T-helper 1 cell treated with Interleukin-12 subunit alpha and Interleukin-12 subunit beta and Interleukin-4 antibody, amounts not matched to agents 30 ng/mL and 1 ng/mL, for 36 hours (primary cell): ENCODE data around the gene ABCC11. TPM values are rescaled to one million over a fixed set of nuclear protein-coding genes. Genes with fewer than 3 reads are reported as not detected.
"Not testable (repeated sequence)": the region's sequence is repeated elsewhere in the genome, so short reads cannot be mapped to it uniquely, and the experiment has no call there.

Experiments used
- intact Hi-C: fragments of 100-400 bp; cut with micrococcal nuclease; formaldehyde crosslinking; loops from one replicate; pipeline ENCODE4 v1.15.1; 2024
- total RNA-seq: library from RNA; stranded (reverse); gene quantifications from 2 replicates; pipeline ENCODE4 v1.2.3, GENCODE V29; 2022

ABCC11 gene
- total RNA-seq, 1 donor from 2014 or later = not detected

DNA sequence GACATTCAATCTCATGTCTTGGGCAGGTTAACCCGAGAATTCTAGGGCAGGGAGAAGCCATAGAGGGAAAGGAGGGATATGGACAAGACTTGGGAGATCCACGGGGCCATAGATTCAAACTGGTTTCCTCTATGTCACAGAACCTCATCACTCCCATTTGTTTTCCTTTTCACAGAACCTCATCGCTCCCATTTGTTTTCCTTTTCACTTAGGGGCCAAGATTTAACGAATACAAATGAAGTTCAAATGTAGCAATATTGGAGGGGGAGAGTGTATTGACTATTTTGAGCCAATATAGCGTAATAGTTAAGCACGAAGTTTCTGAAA lies 42.6 kb downstream of the ABCC11 start:
- intact Hi-C loops = loop anchor here (10.0 kb wide), 1 partner anchor 60 kb away; no protein-coding TSS in a partner anchor

DNA sequence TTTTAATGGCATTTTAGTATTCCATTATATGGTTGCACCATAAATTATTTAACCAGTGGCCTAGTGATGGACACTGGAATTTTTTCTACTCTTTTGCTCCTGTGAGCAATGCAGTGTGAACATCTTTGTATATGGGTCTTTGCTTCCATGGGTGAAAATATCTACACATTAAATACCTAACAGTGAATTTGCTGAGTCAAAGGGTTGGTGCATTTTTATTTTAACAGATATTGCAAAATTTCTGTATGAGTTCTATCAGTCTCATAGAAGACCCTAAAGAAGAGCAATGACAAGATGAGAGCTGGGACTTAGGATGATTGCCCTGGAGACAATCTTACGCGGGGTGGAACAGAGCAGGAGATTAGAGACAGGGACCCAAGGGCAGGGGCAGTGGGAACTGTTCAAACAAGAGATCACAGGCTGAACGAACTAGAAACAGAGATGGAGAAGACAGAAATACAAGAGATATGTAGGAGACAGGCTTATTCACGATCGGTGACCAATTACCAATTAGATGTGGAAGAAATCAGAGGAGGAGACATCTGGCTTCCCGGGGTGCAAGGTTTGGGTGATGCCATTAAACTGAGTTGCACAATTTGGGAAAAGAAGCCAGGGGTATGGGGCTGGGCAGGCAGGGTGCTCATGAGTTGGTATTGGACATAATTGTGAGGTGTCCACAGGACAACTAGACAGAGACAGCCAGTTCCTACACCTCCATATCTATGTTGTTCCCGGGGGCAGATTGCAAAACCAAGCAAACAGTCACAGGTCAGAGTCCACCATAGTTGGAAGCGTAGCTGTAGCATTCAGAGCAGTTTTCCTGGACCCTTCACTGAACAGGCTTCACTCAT lies 43.1 kb downstream of the ABCC11 start:
- intact Hi-C loops = loop anchor here (10.0 kb wide), 1 partner anchor 61 kb away; no protein-coding TSS in a partner anchor

DNA sequence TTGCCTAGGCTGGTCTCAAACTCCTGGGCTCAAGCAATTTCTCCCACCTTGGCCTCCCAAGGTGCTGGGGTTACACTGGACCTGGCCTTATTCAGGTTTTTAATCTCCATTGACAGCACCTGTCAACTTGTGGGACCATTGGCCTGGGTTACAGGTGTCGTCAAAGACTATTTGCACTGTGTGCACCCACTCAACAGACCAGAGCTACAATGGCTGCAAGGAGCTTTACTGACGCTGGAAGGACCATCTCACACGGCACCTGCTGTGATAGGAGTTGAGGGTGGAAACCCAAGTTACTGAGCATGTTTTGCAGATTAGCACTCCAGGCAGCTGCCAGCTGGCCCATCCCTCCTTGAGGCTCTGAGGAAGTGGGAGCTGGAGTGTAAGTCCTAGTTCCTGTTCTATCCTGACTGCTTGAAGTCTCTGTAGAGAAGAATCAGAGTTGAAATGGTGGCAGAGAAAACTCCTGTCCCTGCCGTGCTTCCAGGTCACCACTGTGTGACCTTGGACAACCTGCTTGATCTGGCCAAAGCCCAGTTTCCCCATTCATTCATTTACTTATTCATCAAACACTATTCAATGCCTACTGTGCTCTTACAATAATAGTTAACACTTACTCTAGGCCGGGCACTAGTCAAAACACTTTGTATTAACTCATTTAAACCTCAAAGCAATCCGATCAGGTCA lies 45.7 kb downstream of the ABCC11 start:
- intact Hi-C loops = loop anchor here (10.0 kb wide), 1 partner anchor 63 kb away; no protein-coding TSS in a partner anchor

DNA sequence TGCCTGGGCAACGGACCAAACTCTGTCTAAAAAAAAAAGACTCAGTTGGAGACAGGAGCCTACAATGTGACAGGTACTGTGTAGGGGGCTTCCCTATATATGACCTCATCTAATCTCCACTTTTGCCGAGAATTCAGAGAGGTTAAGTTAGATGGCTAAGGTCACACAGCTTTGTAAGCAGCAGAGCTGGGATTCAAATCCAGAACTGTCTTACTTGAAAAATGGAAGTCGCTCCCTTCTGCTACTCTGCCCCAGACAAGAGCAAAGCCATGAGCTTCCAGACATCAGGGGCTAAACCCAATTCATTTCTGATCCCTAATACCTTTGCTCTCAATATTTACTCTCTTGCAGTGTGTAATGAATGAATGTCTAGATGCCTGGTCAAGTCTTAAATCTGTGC lies 50.0 kb downstream of the ABCC11 start:
- intact Hi-C loops = no loop called here

DNA sequence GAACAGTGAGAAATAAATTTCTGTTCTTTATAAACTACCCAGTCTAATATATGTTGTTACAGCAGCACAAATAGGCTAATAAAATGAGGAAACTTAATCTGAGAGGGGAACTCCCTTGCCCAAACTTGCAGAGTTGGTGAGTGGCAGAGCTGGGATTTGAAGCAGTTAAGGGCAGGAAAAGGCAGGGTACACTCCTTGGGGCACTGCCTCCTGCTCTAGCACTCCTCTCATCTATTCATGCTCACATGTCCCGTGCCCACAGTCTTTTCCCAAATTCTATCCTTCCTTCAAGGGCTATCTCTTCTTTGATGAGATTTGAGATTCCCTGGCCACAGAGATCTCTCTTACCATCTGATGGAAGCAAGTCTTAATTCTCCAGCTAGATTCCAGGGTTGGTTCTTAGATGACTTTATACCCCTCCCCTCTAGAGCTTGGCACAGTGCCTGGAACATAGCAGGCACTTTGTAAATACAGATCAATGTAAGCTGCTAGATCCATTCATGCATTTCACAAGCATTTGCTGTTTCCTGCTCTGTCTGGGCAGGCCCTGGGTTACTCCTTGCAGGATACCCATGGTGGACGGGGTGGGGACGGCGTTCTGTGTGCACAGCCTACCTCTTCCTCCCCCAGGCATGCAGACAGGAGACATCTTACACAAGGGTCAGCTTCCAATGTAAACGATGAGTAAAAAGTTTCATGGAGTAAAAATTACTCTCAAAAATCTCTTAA lies 52.3 kb downstream of the ABCC11 start:
- intact Hi-C loops = no loop called here

DNA sequence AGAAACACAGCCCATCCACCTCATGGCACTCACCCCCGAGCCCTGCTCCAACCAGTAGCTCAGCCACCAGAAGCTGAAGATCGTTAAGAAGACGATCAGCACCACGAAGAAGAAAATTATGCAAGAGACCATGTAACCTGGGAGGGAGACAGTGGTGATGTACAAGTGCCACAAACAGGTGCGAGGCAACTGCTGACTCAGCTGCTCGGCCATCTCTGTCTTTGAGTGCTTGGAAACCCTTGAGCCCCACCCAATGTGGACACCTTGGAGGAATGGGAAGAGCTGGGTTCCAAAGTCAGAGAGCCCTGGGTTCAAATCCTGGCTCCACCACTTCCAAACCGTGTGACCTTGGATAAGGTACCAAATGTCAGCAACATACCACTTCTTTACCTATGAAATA lies 53.5 kb downstream of the ABCC11 start:
- intact Hi-C loops = no loop called here

DNA sequence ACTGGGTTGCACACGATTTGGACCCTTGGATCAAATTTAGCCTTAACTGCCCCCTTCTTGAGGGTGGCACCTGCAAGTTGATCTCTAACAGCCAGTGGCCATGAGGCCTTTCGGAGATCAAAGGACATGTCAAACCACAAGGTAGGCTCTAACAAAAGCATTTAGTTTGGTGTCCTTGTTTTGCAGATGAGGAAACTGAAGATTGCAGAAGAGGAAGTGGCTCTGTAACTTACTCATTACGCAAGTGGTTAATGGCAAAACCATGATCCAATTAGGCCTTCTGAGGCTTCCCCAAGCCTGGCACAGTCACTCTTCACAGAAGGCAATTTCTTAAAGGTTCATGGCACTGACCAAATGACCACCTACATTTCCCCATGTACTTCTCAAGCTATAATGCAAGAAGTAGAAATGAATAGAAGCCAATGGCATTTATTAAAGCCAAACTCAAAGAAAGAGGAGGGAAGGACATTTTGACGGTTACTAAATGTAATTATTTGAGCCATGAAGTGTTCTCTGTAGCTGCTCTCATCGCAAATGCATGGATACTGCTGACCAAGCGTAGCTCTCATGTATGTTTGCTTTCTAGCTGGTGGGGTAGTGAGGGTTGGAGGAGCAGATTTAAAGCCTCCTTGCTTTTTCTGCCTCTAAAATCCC lies 58.8 kb downstream of the ABCC11 start:
- intact Hi-C loops = no loop called here

DNA sequence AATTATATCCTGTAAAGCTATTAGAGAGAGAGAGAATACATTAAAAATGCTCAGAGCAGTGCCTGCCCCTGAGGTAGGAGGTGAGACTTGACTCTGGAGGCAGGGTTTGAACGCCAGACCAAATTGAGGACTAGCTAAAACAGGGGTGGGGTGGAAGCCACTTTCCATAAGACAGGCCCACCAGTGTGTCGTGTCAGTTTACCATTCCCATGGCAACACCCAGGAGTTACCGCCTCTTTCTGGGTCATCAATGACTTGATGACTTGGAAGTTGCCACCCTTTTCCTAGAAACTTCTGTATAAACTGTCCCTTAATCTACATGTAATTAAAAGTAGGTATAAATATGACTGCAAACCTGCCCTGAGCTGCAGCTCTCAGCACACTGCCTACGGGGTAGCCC lies 59.6 kb downstream of the ABCC11 start:
- intact Hi-C loops = no loop called here

DNA sequence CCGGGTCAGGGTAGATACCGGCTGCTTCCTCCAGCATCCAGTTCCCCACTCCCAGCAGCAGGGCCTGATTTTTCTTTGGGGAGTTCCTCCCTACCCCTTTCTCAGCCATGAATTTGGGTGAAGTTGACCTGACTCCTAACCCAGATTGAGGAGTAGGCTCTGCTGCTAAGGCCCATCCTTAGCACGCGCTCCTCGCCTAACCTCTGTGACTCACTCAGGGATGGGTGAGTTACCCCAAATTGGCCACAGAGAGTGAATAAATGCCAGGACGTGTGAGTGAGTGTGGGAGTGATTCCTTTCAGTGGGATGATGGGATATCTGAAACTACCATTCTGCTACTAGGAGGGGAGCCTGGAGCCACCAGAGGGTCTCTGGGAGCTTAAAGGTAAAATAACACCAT lies 62.7 kb downstream of the ABCC11 start:
- intact Hi-C loops = no loop called here

DNA sequence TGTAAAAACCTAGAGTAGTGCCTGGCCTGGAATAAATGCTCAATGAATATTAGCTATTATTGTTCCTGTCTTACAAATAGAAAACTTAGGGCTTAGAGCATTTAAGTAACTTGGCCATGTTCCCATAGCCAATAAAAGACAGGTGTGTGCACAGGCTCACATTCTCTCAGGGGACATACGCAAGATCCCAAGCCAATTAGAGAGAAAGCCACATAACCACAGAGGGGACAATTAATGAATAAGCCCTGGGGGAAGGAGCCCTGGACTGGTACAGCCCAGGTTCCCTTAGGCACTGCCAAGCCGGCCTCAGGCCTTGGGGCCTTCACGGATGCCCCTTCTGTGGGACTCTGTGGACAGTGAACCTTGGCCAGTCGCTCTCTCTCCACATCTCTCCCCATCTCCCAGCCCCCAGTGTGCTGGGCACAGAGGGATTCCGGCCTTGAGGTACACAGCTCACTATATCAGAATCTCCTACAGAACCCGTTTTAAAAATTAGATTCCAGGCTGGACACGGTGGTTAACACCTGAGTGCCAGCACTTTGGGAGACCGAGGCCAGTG lies 64.3 kb downstream of the ABCC11 start:
- intact Hi-C loops = no loop called here

DNA sequence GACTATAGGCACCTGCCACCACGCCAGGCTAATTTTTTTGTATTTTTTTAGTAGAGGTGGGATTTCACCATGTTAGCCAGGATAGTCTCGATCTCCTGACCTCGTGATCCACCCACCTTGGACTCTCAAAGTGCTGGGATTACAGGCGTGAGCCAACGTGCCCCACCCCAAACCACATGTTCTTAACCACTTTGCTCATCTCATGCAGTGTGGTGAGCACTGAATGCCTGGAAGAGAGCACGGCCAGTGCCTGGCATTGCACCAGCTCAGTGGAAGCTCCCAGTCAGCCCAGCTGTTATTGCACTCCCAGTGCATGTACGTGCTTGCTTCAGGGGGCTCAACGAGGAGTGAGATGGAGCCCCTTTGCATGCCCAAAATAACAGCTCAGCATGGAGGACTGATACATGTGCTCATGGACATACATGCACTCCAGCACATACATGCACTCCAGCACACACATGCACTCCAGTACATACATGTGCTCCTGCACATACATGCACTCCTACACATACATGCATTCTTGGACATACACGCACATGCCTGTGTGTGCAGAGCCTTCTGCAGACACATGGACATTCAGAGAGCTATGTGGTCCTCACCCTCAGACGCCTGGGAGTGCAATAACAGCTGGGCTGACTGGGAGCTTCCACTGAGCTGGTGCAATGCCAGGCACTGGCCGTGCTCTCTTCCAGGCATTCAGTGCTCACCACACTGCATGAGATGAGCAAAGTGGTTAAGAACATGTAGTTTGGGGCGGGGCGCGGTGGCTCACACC lies 65.4 kb downstream of the ABCC11 start:
- intact Hi-C loops = not testable (repeated sequence)

DNA sequence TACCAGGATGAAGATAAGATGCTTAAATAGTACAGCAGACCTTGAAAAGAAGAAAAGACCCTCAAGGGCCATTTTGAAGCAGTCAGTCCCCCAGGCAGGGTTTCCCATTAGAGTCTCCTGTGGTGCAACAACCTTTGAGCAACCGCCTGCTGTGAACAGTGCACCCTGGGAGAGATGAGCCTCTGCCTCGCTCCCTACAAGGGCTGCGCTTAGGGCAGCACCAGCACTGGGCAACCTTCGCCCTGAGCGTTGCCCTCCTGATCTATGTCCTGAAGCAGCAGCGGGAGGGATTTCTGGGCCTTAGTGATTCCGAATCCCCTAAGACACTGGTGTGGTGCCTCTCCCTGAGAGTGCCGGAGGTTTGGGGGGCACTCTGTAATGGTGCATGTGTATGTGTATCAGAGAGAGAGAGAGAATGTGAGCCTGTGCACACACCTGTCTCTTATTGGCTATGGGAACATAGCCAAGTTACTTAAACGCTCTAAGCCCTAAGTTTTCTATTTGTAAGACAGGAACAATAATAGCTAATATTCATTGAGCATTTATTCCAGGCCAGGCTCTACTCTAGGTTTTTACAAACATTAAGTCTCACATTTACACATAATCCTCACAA lies 66.4 kb downstream of the ABCC11 start:
- intact Hi-C loops = no loop called here

DNA sequence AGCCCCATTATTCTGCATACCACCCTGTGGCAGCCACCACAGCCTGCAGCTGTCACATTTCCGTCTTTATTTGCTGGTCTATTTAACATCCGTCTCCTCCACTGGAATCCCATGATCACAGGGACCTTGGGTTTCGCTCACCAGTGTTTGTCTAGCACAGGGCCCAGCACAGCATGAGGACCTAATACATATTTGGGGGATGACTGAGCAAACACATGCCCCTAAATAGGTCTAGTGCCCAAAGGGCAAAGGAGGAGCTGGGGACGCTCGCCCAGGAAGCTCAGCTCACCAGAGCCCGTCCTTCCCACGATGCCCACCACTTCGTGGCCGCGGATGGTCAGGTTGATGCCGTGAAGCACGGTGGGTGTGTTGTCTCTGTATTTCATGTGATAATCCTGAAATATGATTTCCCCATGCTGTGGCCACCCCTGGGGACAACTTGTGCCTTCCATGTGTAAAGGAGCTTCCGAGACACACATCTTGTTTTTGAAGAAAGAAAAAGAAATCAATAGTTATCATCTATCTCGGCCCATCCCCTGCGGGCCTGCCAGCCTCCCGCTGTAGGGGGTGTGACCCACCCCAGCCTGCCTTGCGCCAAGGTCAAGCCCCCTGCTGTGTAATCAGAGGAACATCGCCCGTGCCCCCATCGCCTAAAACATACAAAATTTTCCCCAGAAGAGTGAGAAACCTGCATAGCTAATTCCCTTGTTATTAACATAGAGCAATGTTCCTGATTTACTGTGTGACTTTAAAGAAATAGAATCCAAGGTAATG lies 70.5 kb downstream of the ABCC11 start:
- intact Hi-C loops = no loop called here

DNA sequence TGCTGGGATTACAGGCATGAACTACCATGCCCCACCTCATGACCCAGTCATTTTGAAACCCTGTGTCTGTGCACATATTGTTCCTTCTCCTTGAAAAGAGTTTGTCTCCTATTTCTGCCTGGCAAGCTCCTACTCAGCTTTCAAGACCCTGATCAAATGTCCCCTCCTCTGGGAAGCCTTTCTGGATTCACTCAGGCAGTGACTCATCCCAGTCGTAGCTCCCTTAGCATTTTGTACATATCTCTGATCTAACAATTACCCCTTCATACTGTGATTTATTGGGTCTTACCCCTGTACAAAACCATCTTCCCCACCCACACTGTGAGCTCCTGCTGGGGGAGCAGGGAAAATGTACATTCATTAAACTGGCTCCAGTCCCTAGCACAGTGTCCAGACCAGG lies 73.5 kb downstream of the ABCC11 start:
- intact Hi-C loops = no loop called here

DNA sequence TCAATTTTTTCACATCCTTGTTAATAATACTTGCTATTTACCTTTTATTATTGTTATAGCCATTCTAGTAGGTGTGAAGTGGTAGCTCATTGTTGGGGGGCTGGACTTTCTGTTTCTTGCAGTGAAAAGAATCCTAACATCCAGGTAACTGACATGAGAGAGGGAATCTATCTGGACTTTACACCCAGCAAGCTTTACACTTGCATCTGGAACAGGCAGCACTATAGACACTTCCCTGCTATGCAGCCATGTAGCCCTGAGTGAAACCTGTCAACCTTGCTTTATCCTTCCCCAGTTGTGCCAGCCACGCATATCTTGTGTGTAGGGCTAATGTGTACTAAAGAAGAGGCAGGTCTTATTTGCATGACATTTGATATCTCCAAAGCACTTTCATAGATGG lies 74.7 kb downstream of the ABCC11 start:
- intact Hi-C loops = no loop called here

DNA sequence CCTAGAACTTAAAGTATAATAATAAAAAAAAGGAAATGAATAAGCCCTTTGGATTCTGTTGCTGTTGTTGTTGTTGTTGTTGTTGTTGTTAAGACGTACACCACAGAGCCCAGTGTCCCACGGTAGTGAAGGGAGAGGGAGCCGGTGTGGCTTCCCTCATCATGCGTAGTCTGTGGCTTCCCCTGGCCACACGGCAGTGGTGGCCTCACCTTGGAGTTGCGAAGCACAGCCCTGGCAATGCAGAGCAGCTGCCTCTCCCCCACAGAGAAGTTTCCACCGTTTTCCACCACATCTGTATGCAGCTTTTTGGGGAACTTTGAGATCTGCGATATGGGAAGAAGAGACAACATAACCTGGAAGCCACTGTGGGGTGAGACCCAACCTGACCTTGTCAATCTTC lies 77.4 kb downstream of the ABCC11 start:
- intact Hi-C loops = no loop called here

DNA sequence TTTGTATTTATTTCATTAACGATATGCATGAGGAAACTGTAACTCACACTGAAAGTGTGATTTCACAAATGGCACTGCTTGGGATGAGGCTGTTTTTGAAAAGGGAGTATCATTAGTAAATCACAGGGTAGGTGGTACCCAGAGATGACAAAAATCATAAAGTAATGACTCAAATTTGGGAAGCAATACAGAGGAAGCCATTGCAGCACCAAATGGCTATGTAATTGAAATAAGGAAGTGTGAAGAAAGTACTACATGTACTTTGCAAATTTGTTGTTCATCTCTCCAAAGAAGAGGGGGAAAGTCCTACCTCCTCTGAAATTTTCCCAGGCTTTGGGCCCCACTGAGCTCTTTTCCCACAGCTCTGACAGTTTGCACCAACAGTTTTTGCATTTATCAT lies 79.3 kb downstream of the ABCC11 start:
- intact Hi-C loops = no loop called here

DNA sequence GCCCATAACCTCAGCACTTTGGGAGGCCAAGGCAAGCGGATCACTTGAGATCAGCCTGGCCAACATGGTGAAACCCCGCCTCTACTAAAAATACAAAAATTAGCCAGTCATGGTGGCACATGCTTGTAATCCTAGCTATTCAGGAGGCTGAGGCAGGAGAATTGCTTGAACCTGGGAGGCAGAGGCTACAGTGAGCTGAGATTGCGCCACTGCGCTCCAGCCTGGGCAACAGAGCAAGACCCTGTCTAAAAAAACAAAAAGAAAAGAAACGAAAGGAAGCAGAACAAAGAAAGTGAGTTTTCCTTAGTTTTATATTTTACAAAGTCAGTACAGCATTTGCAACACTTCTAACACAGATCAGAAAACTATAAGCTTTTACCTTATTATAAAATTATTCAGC lies 80.7 kb downstream of the ABCC11 start:
- intact Hi-C loops = not testable (repeated sequence)

DNA sequence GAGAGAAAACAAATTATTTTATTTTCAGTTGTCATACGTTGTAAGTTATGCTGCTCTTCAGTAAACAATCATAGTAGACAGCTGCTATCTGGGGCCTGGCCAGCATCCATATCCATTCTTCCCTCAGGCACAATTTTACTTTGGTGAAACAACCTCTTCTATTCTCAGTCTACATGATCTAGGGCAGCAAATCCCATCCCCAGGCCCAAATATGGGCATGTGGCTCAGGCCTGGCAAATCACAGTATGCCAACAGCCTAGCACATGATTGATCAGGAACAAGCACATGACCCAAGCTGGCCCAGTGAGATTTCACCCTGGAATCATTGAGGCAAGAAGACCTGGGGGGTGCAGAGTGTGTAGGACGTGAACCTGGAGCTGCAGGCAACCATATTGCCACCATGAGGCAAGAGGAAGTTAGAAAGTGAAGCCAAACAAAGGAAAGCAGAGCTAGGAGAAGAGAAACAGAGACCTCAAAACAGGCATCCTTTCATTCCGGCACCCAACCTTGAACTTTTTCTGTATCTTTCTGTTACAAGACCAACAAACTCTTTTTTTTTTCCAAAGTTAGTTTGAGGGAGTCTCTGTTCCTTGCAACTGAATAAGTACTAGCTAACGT lies 81.3 kb downstream of the ABCC11 start:
- intact Hi-C loops = loop anchor here (1.0 to 2.0 kb wide), 7 partner anchors 10 to 1612 kb away; no protein-coding TSS in a partner anchor
